Measurements from ENCODE around the gene HECTD2. TPM values are rescaled to one million over a fixed set of nuclear protein-coding genes. Genes with fewer than 3 reads are reported as not detected.
"Not testable (repeated sequence)": the region's sequence is repeated elsewhere in the genome, so short reads cannot be mapped to it uniquely, and the experiment has no call there.

HECTD2 gene
- polyA plus RNA-seq, 3 donors, result 0.12 TPM; not detected in 2

- Histone ChIP-seq H3K27ac (ENCODE audit: low read depth in 1 of 2, low read length in 2 of 2) (no peak overlapping the region), H3K9me3 (replicated peaks in 1 of 2; ENCODE audit: control insufficient read depth in 1 of 2, insufficient read depth in 1 of 2, low read length in 2 of 2) (no peaks in the 10 kb centered on the region), H3K79me2 (ENCODE audit: insufficient read depth, low read length) (no peaks in the 10 kb centered on the region), H4K20me1 (ENCODE audit: insufficient read depth, low read length) (no peaks in the 10 kb centered on the region), H3K4me1 (ENCODE audit: control insufficient read depth in 1 of 2, insufficient read depth in 2 of 2, low read length in 2 of 2) (no peaks in the 10 kb centered on the region), H3K27me3 (ENCODE audit: control insufficient read depth in 2 of 2, insufficient read depth in 2 of 2, low read length in 2 of 2) (no peaks in the 10 kb centered on the region), H3K4me3 (replicated peaks in 1 of 3; ENCODE audit: low read depth in 2 of 3, low read length in 3 of 3) (no peak overlapping the region), H3K4me2 (replicated peaks; ENCODE audit: extremely low read depth, low read length, poor library complexity, severe bottlenecking) (no peak overlapping the region), H2AFZ (ENCODE audit: insufficient read depth, low read depth, low read length, poor library complexity, severe bottlenecking) (no peak overlapping the region), H3K9ac (ENCODE audit: insufficient read depth, low read length, poor library complexity, severe bottlenecking) (no peak overlapping the region), H3K36me3 (replicated peaks in 1 of 2; ENCODE audit: control insufficient read depth in 1 of 2, insufficient read depth in 2 of 2, low read length in 2 of 2) (no peaks in the 10 kb centered on the region)
- DNase-seq, result no peak
- Mint-ChIP-seq H3K36me3 (no peaks in the 10 kb centered on the region), H3K9me3 (peaks cover 0 to 7% (median 5%) of the 10 kb centered on the region in 7 donors), H3K27me3 (ENCODE audit: low read depth in 3 of 3) (peaks cover 1 to 5% (median 2%) of the 10 kb centered on the region in 3 donors), H3K4me3 (no peak overlapping the region), H3K4me1 (no peaks in the 10 kb centered on the region), H3K27ac (no peak overlapping the region)
- intact Hi-C loops (cut with micrococcal nuclease), result no loop called here
- TF ChIP-seq CTCF (IDR thresholded peaks at IDR 0.05), result no peak
- 67% methylated on average over 1 of the region's 3 CpGs for WGBS (ENCODE audit: insufficient coverage)
Observed at GRCh38 chr10:91360461-91360860, 49.7 kb upstream of the HECTD2 start.

GRCh38 chr10:91365519-91365918 lies 44.6 kb upstream of the HECTD2 start:
- H3K4me2 ChIP-seq (replicated peaks; ENCODE audit: extremely low read depth, low read length, poor library complexity, severe bottlenecking); H3K36me3 Mint-ChIP-seq; H3K27me3 Mint-ChIP-seq (ENCODE audit: low read depth in 3 of 3); H2AFZ ChIP-seq (ENCODE audit: insufficient read depth, low read depth, low read length, poor library complexity, severe bottlenecking); H3K4me3 ChIP-seq (replicated peaks in 1 of 3; ENCODE audit: low read depth in 2 of 3, low read length in 3 of 3); DNase-seq; H3K27ac Mint-ChIP-seq; H3K27ac ChIP-seq (ENCODE audit: low read depth in 1 of 2, low read length in 2 of 2); H3K4me1 Mint-ChIP-seq; H3K36me3 ChIP-seq (replicated peaks in 1 of 2; ENCODE audit: control insufficient read depth in 1 of 2, insufficient read depth in 2 of 2, low read length in 2 of 2); H3K4me3 Mint-ChIP-seq; H4K20me1 ChIP-seq (ENCODE audit: insufficient read depth, low read length); H3K79me2 ChIP-seq (ENCODE audit: insufficient read depth, low read length); H3K4me1 ChIP-seq (ENCODE audit: control insufficient read depth in 1 of 2, insufficient read depth in 2 of 2, low read length in 2 of 2); intact Hi-C loops (cut with micrococcal nuclease); H3K9me3 ChIP-seq (replicated peaks in 1 of 2; ENCODE audit: control insufficient read depth in 1 of 2, insufficient read depth in 1 of 2, low read length in 2 of 2); H3K9ac ChIP-seq (ENCODE audit: insufficient read depth, low read length, poor library complexity, severe bottlenecking); H3K9me3 Mint-ChIP-seq; H3K27me3 ChIP-seq (ENCODE audit: control insufficient read depth in 2 of 2, insufficient read depth in 2 of 2, low read length in 2 of 2): not testable (repeated sequence)
- no CpG with 5 or more reads among the region's 3 CpGs for WGBS (ENCODE audit: insufficient coverage)
